ENCODE data around the gene AQP5. TPM values are rescaled to one million over a fixed set of nuclear protein-coding genes. Genes with fewer than 3 reads are reported as not detected.

AQP5 gene
- total and polyA plus RNA-seq, 2 donors (not counting 3 experiments of a cell fraction or from before 2014, with no cell fraction given): 0.95 to 2.3 TPM

DNA sequence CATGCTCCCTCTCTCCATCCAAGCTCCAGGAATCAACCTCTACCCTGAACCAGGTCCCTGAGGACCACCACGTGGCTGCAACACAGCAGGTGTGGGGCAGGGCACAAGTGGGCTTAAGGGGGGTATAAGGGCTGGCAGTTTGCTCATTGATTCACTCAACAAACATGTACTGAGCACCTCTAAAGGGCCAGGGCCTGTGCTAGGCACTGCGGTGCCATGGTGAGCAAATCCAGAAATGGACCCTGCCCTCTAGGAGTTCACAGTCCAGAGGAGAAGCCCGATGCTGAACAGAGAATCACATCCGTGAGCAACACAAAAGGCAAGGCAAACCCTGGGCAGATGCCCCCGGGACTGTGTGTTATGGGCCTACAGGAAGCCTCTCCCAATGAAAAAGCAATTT, 17.6 kb upstream of the AQP5 start:
- dilution Hi-C loops (cut with MboI; ENCODE audit: extremely low pct_ligation_motif_present, low sequenced_read_pairs): no loop called here
- no peak overlapping the region for H3K9ac ChIP-seq (replicated peaks; ENCODE audit: extremely low read depth, insufficient read depth, low read length)
- POLR2A ChIA-PET: no interaction called here

More for the DNA sequence above, 17.6 kb upstream of the AQP5 start:
- Histone ChIP-seq H2AFZ (ENCODE audit: low read depth, low read length) (no peak overlapping the region), H3K4me3 (replicated peaks in 1 of 3; ENCODE audit: insufficient read depth in 1 of 3, low read depth in 1 of 3, low read length in 3 of 3) (no peak overlapping the region), H3K27ac (ENCODE audit: insufficient read depth, low read depth, low read length) (no peak overlapping the region), H3K4me2 (ENCODE audit: insufficient read depth, low read length) (no peak overlapping the region), H3K9me1 (replicated peaks; ENCODE audit: control insufficient read depth, extremely low read depth, insufficient read depth, low read length) (no peaks in the 10 kb centered on the region), H3K9me3 (replicated peaks; ENCODE audit: control insufficient read depth, insufficient read depth, low read length) (no peaks in the 10 kb centered on the region), H4K20me1 (replicated peaks; ENCODE audit: control insufficient read depth, extremely low read depth, insufficient read depth, low read length) (no peaks in the 10 kb centered on the region), H3K27me3 (ENCODE audit: control insufficient read depth in 2 of 2, insufficient read depth in 2 of 2, low read length in 2 of 2) (no peaks in the 10 kb centered on the region), H3K36me3 (ENCODE audit: control insufficient read depth in 2 of 2, extremely low read depth in 1 of 2, insufficient read depth in 2 of 2, low read length in 2 of 2) (no peaks in the 10 kb centered on the region), H3K79me2 (ENCODE audit: control insufficient read depth, insufficient read depth, low read length) (no peaks in the 10 kb centered on the region), H3K4me1 (ENCODE audit: control insufficient read depth, extremely low read depth, insufficient read depth, low read length) (peaks cover 11% of the 10 kb centered on the region)
- DNase-seq (ENCODE audit: low read depth, low spot score): no peak
- no peak for TF ChIP-seq FOS (IDR thresholded peaks at IDR 0.05; ENCODE audit: borderline replicate concordance, insufficient read depth, low read length)
- TF ChIP-seq JUN (IDR thresholded peaks at IDR 0.05; ENCODE audit: borderline replicate concordance, insufficient read depth, insufficient read length, low read depth): no peak
- no peak for TF ChIP-seq GATA2 (IDR thresholded peaks at IDR 0.05; ENCODE audit: insufficient read depth, insufficient read length, low read depth, low read length)
- no peak for TF ChIP-seq MYC (IDR thresholded peaks at IDR 0.05; ENCODE audit: low read depth, low read length)
- no peak for TF ChIP-seq MAX (IDR thresholded peaks at IDR 0.05; ENCODE audit: insufficient read depth, insufficient read length)
- no peak for TF ChIP-seq POLR2A (IDR thresholded peaks at IDR 0.05; ENCODE audit: low read depth, low read length)
- TF ChIP-seq EZH2 (IDR thresholded peaks at IDR 0.05; ENCODE audit: borderline replicate concordance, low read depth, low read length, severe bottlenecking): no peak
- no peak for TF ChIP-seq POLR2AphosphoS5 (IDR thresholded peaks at IDR 0.05; ENCODE audit: insufficient read depth, low read depth, low read length)
- no peak for TF ChIP-seq CTCF (IDR thresholded peaks at IDR 0.05; ENCODE audit: extremely low read depth in 1 of 2, insufficient read depth in 1 of 2, low read depth in 1 of 2, low read length in 2 of 2)
- FAIRE-seq: no peak
- BruUV-seq (replicated peaks): no TSS peak
- CTCF ChIA-PET: interaction anchor here (1.0 to 3.5 kb wide), 5 partner anchors 16 to 126 kb away, joined by 3 to 14 read pairs (median 4); no protein-coding TSS in a partner anchor
- intact Hi-C loops (cut with micrococcal nuclease): no loop called here

Measured in endothelial cell of umbilical vein (primary cell).